ENCODE results near the gene SRPK3.

- TF ChIP-seq SUZ12 (IDR thresholded peaks at IDR 0.05; ENCODE audit: extremely low read depth, insufficient read depth, insufficient read length): no peak
- no peak for TF ChIP-seq ZNF274 (IDR thresholded peaks at IDR 0.05; ENCODE audit: low read depth, low read length)
- TF ChIP-seq YY1 (IDR thresholded peaks at IDR 0.05; ENCODE audit: insufficient read depth, insufficient read length): no peak
These were observed 48.6 kb downstream of the SRPK3 start for GRCh38 chrX:153829549-153829798.

All from NT2/D1 (cell line).